ENCODE results near the gene SLC22A23. TPM values are rescaled to one million over a fixed set of nuclear protein-coding genes. Genes with fewer than 3 reads are reported as not detected.

Gene SLC22A23
- total and polyA plus RNA-seq, 8 donors, result 4.9 to 27.9 (median 14.2) TPM

DNA sequence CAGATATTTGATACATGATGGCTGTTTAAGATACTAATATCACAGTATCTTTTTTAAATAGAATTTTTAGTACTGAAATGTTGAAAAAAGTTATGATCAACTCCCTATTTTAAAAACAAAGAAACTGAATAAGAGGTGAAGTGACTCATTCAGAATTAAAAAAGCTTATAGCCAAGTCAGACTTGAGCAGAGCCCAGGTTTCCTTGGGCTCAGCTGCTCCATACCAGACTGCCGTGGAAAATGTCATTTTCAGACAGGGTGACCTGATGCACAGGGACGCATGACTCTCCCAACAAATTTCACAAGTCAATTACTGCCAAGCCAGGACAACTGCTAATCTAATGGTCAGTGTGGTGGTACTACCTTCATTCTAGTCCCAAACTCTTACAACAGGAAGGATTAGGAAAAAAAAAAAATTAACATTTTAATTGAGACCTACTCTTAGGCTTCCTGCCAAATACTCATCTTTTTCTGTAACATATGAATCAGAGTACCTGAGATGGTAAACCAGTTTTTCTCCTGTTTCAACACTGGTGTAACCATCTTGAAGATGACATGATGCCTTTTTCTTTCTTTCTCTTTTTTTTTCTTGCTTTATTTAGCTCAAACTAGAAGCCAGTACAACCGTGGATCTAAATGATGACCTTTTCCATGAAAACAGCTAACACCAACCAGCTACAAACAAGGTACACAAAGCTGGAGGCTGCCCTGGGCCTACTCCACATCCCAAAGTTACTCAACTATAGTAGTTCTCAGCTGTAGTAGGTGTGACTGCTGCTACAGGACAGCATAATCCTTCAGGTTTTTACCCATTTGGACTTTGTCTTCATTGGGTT is 30.5 kb downstream of the SLC22A23 start:
- ATAC-seq (peak in 3 of 4 donors; percentile 24 to 41 (median 27)), DNase-seq (no peak), FAIRE-seq (no peak)
- Histone ChIP-seq H3K27ac (peak overlapping the region in 1 of 4 donors; percentile 14), H3K9me3 (no peaks in the 10 kb centered on the region), H3K4me3 (no peak overlapping the region), H3K4me1 (peaks cover 3 to 14% (median 4%) of the 10 kb centered on the region in 3 donors), H3K27me3 (no peaks in the 10 kb centered on the region), H3K36me3 (no peaks in the 10 kb centered on the region)
- intact Hi-C loops (cut with DNase I), result no loop called here
- TF ChIP-seq CTCF (IDR thresholded peaks at IDR 0.05), result no peak
- 69 to 75% methylated on average over 3 of the region's 3 CpGs for WGBS, 2 donors

GRCh38 chr6:3425574-3425973 is 31.3 kb downstream of the SLC22A23 start:
- 78 to 85% methylated on average over 2 of the region's 2 CpGs for WGBS, 2 donors
- FAIRE-seq, result no peak

DNA sequence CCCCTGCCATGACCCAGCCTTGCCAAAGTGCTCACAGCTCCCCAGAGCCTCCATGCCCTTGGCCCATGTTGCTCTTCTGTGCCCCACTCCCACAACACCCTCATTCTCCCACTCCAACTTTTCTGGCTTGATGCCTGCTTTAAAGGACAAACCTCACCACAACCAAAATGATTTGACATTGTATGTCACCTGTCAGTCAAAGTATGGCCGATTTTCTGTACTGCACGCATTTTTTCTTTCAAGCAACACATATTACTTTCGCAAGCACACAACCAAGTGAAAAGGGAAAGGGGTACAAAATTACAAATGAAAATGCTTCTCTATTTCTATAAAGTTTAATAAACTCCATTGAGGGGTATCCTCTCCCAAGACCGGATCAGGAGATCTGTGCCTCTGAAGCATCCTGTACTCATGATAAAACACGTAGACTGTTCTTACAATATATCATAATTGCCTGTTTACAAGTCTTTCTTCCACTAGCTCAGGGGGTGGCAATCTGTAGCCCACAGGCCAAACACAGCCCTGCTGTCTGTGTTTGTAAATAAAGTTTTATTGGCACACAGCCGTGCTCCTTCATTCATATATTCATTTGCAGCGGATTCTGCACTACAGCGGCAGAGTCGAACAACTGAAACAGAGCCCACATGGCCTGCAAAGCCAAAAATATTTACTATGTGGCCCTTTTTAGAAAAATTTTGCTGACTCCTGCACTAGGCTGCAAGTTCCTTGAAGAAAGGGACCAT is 32.5 kb downstream of the SLC22A23 start:
- 94 to 95% methylated on average over 9 of the region's 9 CpGs for WGBS, 2 donors
- no peak for FAIRE-seq

More at GRCh38 chr6:3425574-3425973, 31.3 kb downstream of the SLC22A23 start:
- DNase-seq, result no peak
- TF ChIP-seq CTCF (IDR thresholded peaks at IDR 0.05), result no peak
- no peaks in the 10 kb centered on the region for H3K9me3 ChIP-seq
- intact Hi-C loops (cut with DNase I), result no loop called here
- peaks cover 4 to 15% (median 7%) of the 10 kb centered on the region in 3 donors for H3K4me1 ChIP-seq
- no peaks in the 10 kb centered on the region for H3K36me3 ChIP-seq
- H3K27ac ChIP-seq, result no peak overlapping the region
- no peaks in the 10 kb centered on the region for H3K27me3 ChIP-seq
- no peak for ATAC-seq
- no peak overlapping the region for H3K4me3 ChIP-seq

DNA sequence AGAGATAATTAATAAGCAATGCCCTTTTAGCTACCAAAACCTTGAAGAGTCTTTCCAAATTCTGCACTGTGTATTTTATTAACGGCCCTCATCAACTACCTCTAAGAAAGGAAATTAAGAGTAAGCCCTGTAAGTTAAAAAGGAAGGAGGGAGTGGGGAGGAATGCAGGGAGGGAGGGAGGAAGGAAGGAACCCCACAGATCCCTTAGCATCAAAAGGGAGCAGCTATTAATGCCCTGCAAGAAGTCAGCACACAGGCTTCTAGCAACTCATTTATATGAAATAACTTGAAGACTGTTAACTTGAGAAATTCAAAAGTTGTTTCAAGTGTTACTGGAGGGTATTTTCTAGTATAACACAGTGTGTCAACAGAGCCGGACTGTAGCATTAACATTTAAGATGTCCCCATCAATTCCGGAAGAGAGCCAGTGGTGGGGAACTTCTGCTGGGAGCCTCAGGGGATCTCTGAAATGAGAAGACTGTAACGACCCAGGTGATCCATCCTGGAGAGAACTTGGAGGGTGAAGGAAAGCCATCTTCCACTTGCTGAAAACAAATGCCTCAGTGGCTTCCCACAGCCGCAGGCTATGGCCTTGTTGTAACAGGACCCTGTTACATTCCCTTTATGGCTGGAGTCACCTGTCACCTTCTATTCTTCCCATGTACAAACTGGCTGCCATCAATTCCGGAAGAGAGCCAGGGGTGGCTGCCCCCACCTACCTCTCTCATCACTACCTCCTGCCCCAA is 33.2 kb downstream of the SLC22A23 start:
- intact Hi-C loops (cut with DNase I), result no loop called here
- Histone ChIP-seq H3K4me3 (no peak overlapping the region), H3K27me3 (no peaks in the 10 kb centered on the region), H3K4me1 (peaks cover 11 to 34% (median 24%) of the 10 kb centered on the region in 3 donors), H3K9me3 (no peaks in the 10 kb centered on the region), H3K36me3 (no peaks in the 10 kb centered on the region), H3K27ac (no peak overlapping the region)
- TF ChIP-seq CTCF (IDR thresholded peaks at IDR 0.05), result no peak
- FAIRE-seq, result no peak
- 82 to 85% methylated on average over 6 of the region's 6 CpGs for WGBS, 2 donors
- no peak for DNase-seq
- ATAC-seq, result no peak

More for the DNA sequence above, 32.5 kb downstream of the SLC22A23 start:
- TF ChIP-seq CTCF (IDR thresholded peaks at IDR 0.05), result no peak
- peaks cover 6 to 27% (median 16%) of the 10 kb centered on the region in 3 donors for H3K4me1 ChIP-seq
- H3K4me3 ChIP-seq, result no peak overlapping the region
- no peaks in the 10 kb centered on the region for H3K27me3 ChIP-seq
- ATAC-seq (no peak), DNase-seq (no peak)
- intact Hi-C loops (cut with DNase I), result no loop called here
- H3K9me3 ChIP-seq, result no peaks in the 10 kb centered on the region
- H3K36me3 ChIP-seq, result no peaks in the 10 kb centered on the region
- H3K27ac ChIP-seq, result no peak overlapping the region
